ENCODE data around the gene METTL26. TPM values are rescaled to one million over a fixed set of nuclear protein-coding genes. Genes with fewer than 3 reads are reported as not detected.

The METTL26 gene
- total and polyA plus RNA-seq, 4 donors: 26.3 to 69.1 (median 41.4) TPM

GRCh38 chr16:672851-673250 lies 36.7 kb upstream of the METTL26 start (continued):
- TF ChIP-seq ZBTB33 (IDR thresholded peaks at IDR 0.05): no peak
- TF ChIP-seq EGR1 (IDR thresholded peaks at IDR 0.05; ENCODE audit: low read depth in 2 of 2): no peak

GRCh38 chr16:672371-672770 lies 36.3 kb upstream of the METTL26 start:
- H3K27ac ChIP-seq (ENCODE audit: low read depth in 1 of 2, low read length in 2 of 2): no peak overlapping the region
- no peak for DNase-seq (ENCODE audit: low spot score)
- H3K9ac ChIP-seq (ENCODE audit: low read depth in 1 of 2, low read length in 2 of 2): no peak overlapping the region
- peaks cover 5 to 37% (median 19%) of the 10 kb centered on the region in 4 donors for H3K36me3 ChIP-seq (ENCODE audit: control insufficient read depth in 4 of 4, insufficient read depth in 3 of 4, low read depth in 1 of 4, low read length in 3 of 4)
- H3K27me3 ChIP-seq (ENCODE audit: control insufficient read depth in 4 of 4, insufficient read depth in 4 of 4, low read length in 3 of 4): no peaks in the 10 kb centered on the region
- H3K4me1 ChIP-seq (ENCODE audit: control insufficient read depth in 4 of 4, insufficient read depth in 4 of 4, low read length in 3 of 4): peaks cover 12 to 33% (median 18%) of the 10 kb centered on the region in 4 donors
- 95% methylated on average over 19 of the region's 19 CpGs for WGBS
- H3K4me3 ChIP-seq (ENCODE audit: low read depth in 1 of 3, low read length in 3 of 3): no peak overlapping the region
- no peaks in the 10 kb centered on the region for H3K9me3 ChIP-seq (ENCODE audit: control insufficient read depth in 4 of 4, low read length in 3 of 4)
- TF ChIP-seq REST (IDR thresholded peaks at IDR 0.05): no peak
- TF ChIP-seq SP1 (IDR thresholded peaks at IDR 0.05): no peak
- no peak for TF ChIP-seq FOXA2 (IDR thresholded peaks at IDR 0.05)
- TF ChIP-seq NR2F2 (IDR thresholded peaks at IDR 0.05): no peak

- H3K9me3 ChIP-seq (ENCODE audit: control insufficient read depth in 4 of 4, low read length in 3 of 4): no peaks in the 10 kb centered on the region
- WGBS: 90% methylated on average over 40 of the region's 40 CpGs
- no peak overlapping the region for H3K4me3 ChIP-seq (ENCODE audit: low read depth in 1 of 3, low read length in 3 of 3)
- H3K9ac ChIP-seq (ENCODE audit: low read depth in 1 of 2, low read length in 2 of 2): no peak overlapping the region
- TF ChIP-seq FOXA2 (IDR thresholded peaks at IDR 0.05): no peak
- no peak for TF ChIP-seq REST (IDR thresholded peaks at IDR 0.05)
- no peak for TF ChIP-seq FOXA1 (IDR thresholded peaks at IDR 0.05)
- TF ChIP-seq RAD21 (IDR thresholded peaks at IDR 0.05): no peak
- no peak for TF ChIP-seq HNF4G (IDR thresholded peaks at IDR 0.05)
- no peak for TF ChIP-seq NR2F2 (IDR thresholded peaks at IDR 0.05)
- TF ChIP-seq GABPA (IDR thresholded peaks at IDR 0.05 in 1 of 2, conservative IDR thresholded peaks at IDR 0.05 in 1 of 2): no peak
- no peak for TF ChIP-seq RXRA (IDR thresholded peaks at IDR 0.05)
- TF ChIP-seq SP1 (IDR thresholded peaks at IDR 0.05): no peak
- no peak for TF ChIP-seq ATF3 (IDR thresholded peaks at IDR 0.05)
- TF ChIP-seq CTCF (IDR thresholded peaks at IDR 0.05; ENCODE audit: low read depth, low read length, missing input control): no peak
- peaks cover 5 to 37% (median 19%) of the 10 kb centered on the region in 4 donors for H3K36me3 ChIP-seq (ENCODE audit: control insufficient read depth in 4 of 4, insufficient read depth in 3 of 4, low read depth in 1 of 4, low read length in 3 of 4)
- H3K27me3 ChIP-seq (ENCODE audit: control insufficient read depth in 4 of 4, insufficient read depth in 4 of 4, low read length in 3 of 4): no peaks in the 10 kb centered on the region
- peaks cover 14 to 36% (median 20%) of the 10 kb centered on the region in 4 donors for H3K4me1 ChIP-seq (ENCODE audit: control insufficient read depth in 4 of 4, insufficient read depth in 4 of 4, low read length in 3 of 4)
- DNase-seq (ENCODE audit: low spot score): no peak
- no peak overlapping the region for H3K27ac ChIP-seq (ENCODE audit: low read depth in 1 of 2, low read length in 2 of 2)
These were observed 35.4 kb upstream of the METTL26 start for GRCh38 chr16:671353-672131.
